ENCODE data around the gene CISH. TPM values are rescaled to one million over a fixed set of nuclear protein-coding genes. Genes with fewer than 3 reads are reported as not detected.

CISH gene
- total RNA-seq, 1 experiment from 2014 or later = 2.3 TPM

GRCh38 chr3:50650018-50650417, 38.4 kb upstream of the CISH start:
- Histone ChIP-seq H2AFZ (ENCODE audit: low read length) (no peak overlapping the region), H3K4me2 (ENCODE audit: low read length) (no peak overlapping the region), H3K4me3 (ENCODE audit: low read length) (no peak overlapping the region), H3K4me1 (ENCODE audit: insufficient read depth, low read length) (no peaks in the 10 kb centered on the region), H3F3A (ENCODE audit: low read length, unreplicated experiment) (no peaks in the 10 kb centered on the region), H3K27me3 (ENCODE audit: low read length) (no peaks in the 10 kb centered on the region), H3K36me3 (ENCODE audit: low read depth, low read length) (peaks cover 20% of the 10 kb centered on the region; the same call in 1 of the 2 replicates), H3K79me2 (ENCODE audit: low read length) (no peaks in the 10 kb centered on the region), H3K9ac (ENCODE audit: low read length) (no peak overlapping the region), H3K9me2 (replicated peaks; ENCODE audit: low read length) (no peaks in the 10 kb centered on the region), H3K9me3 (ENCODE audit: low read length) (no peaks in the 10 kb centered on the region), H4K20me1 (ENCODE audit: low read length) (no peaks in the 10 kb centered on the region), H3K27ac (ENCODE audit: low read length) (no peak overlapping the region)
- ATAC-seq (no peak), DNase-seq (no peak)
- ChIA-PET CTCF (no interaction called here), POLR2A (ENCODE audit: unreplicated experiment) (no interaction called here)
- TF ChIP-seq CTCF (conservative IDR thresholded peaks at IDR 0.05; ENCODE audit: low read depth, low read length) = no peak
- BruUV-seq (replicated peaks) = no TSS peak
- intact Hi-C loops (cut with micrococcal nuclease) = no loop called here

GRCh38 chr3:50649451-50649931, 37.9 kb upstream of the CISH start:
- DNase-seq = no peak
- Histone ChIP-seq H3K4me2 (ENCODE audit: low read length) (no peak overlapping the region), H3K9ac (ENCODE audit: low read length) (no peak overlapping the region), H3F3A (ENCODE audit: low read length, unreplicated experiment) (no peaks in the 10 kb centered on the region), H3K27ac (ENCODE audit: low read length) (no peak overlapping the region), H3K4me3 (ENCODE audit: low read length) (no peak overlapping the region), H3K9me3 (ENCODE audit: low read length) (no peaks in the 10 kb centered on the region), H3K79me2 (ENCODE audit: low read length) (no peaks in the 10 kb centered on the region), H3K36me3 (ENCODE audit: low read depth, low read length) (peaks cover 20% of the 10 kb centered on the region; the same call in 1 of the 2 replicates), H3K4me1 (ENCODE audit: insufficient read depth, low read length) (no peaks in the 10 kb centered on the region), H3K9me2 (replicated peaks; ENCODE audit: low read length) (no peaks in the 10 kb centered on the region), H4K20me1 (ENCODE audit: low read length) (no peaks in the 10 kb centered on the region), H3K27me3 (ENCODE audit: low read length) (no peaks in the 10 kb centered on the region), H2AFZ (ENCODE audit: low read length) (no peak overlapping the region)
- ChIA-PET POLR2A (ENCODE audit: unreplicated experiment) (no interaction called here), CTCF (no interaction called here)
- ATAC-seq = no peak
- intact Hi-C loops (cut with micrococcal nuclease) = no loop called here
- no peak for TF ChIP-seq EZH2 (IDR thresholded peaks at IDR 0.05; ENCODE audit: low read length, unreplicated experiment)
- TF ChIP-seq EZH2phosphoT487 (IDR thresholded peaks at IDR 0.05; ENCODE audit: borderline replicate concordance, low read length) = no peak
- TF ChIP-seq CTCF (conservative IDR thresholded peaks at IDR 0.05; ENCODE audit: low read depth, low read length) = no peak
- no TSS peak for BruUV-seq (replicated peaks)

- DNase-seq (no peak), ATAC-seq (no peak)
- TSS peak; percentile 14 for BruUV-seq (replicated peaks)
- H3K27me3 ChIP-seq (ENCODE audit: low read length) = no peaks in the 10 kb centered on the region
- H3K9me3 ChIP-seq (ENCODE audit: low read length) = no peaks in the 10 kb centered on the region
- no peak overlapping the region for H3K9ac ChIP-seq (ENCODE audit: low read length)
- ChIA-PET POLR2A (ENCODE audit: unreplicated experiment) (no interaction called here), CTCF (no interaction called here)
- no peak overlapping the region for H3K4me3 ChIP-seq (ENCODE audit: low read length)
- no peaks in the 10 kb centered on the region for H3K4me1 ChIP-seq (ENCODE audit: insufficient read depth, low read length)
- intact Hi-C loops (cut with micrococcal nuclease) = no loop called here
- TF ChIP-seq EZH2 (IDR thresholded peaks at IDR 0.05; ENCODE audit: low read length, unreplicated experiment) = no peak
- TF ChIP-seq EZH2phosphoT487 (IDR thresholded peaks at IDR 0.05; ENCODE audit: borderline replicate concordance, low read length) = no peak
- TF ChIP-seq CTCF (conservative IDR thresholded peaks at IDR 0.05; ENCODE audit: low read depth, low read length) = no peak
- no peak overlapping the region for H2AFZ ChIP-seq (ENCODE audit: low read length)
- H4K20me1 ChIP-seq (ENCODE audit: low read length) = no peaks in the 10 kb centered on the region
- no peaks in the 10 kb centered on the region for H3K79me2 ChIP-seq (ENCODE audit: low read length)
- H3K36me3 ChIP-seq (ENCODE audit: low read depth, low read length) = peaks cover 23% of the 10 kb centered on the region; the same call in 1 of the 2 replicates
- no peak overlapping the region for H3K27ac ChIP-seq (ENCODE audit: low read length)
- H3K9me2 ChIP-seq (replicated peaks; ENCODE audit: low read length) = no peaks in the 10 kb centered on the region
- no peaks in the 10 kb centered on the region for H3F3A ChIP-seq (ENCODE audit: low read length, unreplicated experiment)
- H3K4me2 ChIP-seq (ENCODE audit: low read length) = no peak overlapping the region
Observed at GRCh38 chr3:50648944-50649343, 37.4 kb upstream of the CISH start.

Data from PC-3 (cell line).